Stimulated activated CD8-positive, alpha-beta memory T cell treated with anti-CD3 and anti-CD28 coated beads, Interleukin-7, amount 100 ng/mL, for 48 hours (primary cell): Measurements from ENCODE around the gene PRKCQ.
A peak's percentile ranks its signal among the peaks of the same experiment; 100 is the strongest.
"Not testable (repeated sequence)": the region's sequence is repeated elsewhere in the genome, so short reads cannot be mapped to it uniquely, and the experiment has no call there.

Source experiments
- DNase-seq, 2 donors: peaks; one replicate each; pipeline ENCODE4 v3.0.0-alpha.2; 2020; ENCODE audit warnings: low read depth in 1 of 2; ENCODE audit errors: extremely low read depth in 1 of 2

The PRKCQ gene

DNA sequence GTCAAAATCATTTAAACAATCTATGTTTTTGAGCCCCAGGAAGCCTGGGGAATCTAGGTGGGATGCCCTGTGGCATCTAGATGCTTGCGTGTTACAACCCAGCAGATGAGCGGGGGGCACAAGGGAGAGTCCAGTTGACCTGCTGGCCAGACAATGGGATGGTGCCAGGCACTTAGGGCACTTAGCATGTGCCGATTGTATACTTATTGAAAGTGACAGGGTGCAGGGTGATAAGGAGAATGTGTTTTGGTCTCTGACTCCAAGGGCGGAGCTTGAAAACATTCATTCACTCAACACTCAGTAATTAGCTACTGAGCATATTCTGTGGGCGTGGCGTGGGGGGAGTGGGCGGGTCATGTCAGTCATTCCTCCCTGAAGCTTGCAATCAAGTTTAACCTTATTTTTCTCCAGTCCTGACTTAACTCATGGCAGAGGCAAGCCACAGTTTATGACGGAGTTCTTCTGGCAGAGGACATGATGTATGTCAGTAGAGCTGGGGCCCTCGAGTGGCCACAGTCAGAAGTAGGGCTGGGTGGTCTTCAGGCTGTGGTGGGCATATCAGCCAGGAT, 115.1 kb downstream of the PRKCQ start:
- no peak for DNase-seq

DNA sequence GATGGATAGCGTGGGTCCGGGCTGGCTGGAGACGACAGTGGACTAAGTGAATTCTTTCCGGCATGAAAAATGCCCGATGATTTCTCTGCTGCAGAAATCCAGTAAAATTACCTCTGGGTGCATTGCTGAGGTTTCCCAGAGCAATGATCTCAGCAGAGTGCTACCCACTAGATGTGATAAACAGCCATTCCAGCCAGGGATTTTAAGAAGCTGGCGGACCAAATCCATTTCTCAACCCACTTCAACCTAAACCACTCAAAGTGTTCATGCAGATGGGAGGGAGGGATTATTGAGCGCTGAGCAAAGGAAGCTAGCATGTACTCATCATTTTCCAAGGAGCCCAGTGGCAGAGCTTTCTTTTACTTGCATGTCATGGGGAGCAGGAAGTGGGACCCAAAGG, 116.7 kb downstream of the PRKCQ start:
- no peak for DNase-seq

DNA sequence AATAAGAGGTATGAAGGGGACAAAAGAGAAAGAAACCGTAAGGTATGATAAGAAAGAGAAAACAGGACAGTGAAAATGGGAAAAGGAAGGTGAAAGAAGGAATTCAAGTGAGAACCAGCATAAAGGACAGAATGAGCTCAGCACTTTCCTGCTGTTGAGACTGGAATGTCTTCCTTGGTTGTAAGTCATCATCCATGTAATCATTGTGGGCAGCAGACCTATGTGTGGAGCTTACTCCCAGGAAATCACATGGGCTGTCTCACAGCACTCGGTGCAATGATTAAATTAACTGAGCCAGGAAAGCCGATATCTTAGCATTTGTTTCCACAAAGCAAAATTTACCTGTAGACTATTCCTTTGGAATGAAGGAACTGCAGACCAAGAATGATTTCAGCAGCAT, 118.1 kb downstream of the PRKCQ start:
- no peak for DNase-seq

DNA sequence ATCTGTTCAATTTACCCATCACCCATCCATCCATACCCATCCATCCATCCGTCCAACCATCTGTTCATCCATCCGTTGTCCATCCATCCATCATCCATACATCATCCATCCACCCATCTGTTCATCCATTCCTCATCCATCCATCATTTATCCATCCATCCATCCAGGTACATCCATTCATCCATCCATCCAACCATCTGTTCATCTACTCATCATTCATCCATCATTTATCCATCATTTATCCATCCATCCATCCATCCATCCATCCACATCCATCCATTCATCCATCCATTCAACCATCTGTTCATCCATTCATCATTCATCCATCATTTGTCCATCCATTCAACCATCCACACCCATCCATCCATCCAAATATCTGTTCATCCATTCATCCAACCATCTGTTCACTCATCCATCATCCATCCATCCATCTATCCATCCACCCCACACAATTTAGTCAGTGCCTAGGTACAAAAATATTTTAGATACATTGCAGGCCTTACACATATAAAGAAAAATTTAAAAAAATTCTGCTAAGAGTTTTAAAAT, 119.1 kb downstream of the PRKCQ start:
- no peak for DNase-seq

DNA sequence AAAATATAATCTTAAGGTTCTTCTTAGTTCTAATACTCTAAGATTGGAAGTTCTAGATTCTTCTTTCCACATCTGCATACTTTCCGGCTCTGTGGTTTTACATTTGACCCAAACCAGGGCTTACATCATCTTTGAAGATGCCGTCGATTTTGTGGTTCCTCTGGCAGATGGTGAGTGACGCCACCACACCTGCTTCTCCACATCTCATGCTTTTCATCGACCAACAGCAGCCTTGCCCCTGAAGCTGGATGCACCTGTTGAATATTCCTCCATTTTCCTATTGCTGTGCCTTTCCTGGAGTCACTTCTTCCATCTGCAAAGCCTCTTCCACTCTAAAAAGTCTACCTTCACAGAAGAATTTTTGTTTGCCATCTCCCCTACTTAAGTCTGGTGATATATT, 121.3 kb downstream of the PRKCQ start:
- DNase-seq = no peak

DNA sequence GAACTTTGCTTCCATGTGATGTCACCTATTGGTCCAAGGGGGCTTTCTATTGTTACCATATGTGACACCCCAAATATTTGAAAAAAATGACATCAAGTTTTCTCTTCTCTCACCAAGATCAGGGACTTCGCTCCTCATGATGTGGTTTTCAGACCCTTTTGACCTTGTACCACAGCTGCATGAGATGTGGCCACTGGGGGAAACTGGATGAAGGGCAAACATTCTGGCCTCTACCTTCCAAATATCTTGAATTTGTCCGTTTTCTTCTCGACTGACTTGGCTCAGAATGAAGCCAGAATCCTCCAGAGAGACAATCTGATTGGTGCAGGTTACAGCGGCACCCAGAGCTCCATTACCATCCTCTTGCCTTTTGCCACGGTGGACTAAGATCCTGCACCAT, 122.7 kb downstream of the PRKCQ start:
- no peak for DNase-seq

DNA sequence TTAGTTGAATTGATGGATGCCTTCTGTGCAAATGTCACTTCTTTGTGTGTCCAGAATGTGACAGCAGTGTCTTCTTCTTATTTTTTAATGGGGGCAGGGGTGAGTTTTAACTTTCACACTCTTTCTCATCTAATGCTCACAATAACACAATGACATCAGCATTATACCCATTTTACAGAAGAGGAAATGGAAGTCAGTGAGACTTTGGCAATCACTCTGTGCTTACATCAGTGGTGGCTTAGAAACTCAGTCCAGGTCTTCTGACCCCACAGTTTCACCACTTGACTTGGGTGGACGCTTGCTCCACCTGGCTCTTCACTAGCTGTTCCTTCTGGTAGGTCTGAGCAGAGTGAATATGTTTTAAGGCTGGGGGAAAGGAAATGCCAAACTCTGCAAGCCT, 124.0 kb downstream of the PRKCQ start:
- no peak for DNase-seq

DNA sequence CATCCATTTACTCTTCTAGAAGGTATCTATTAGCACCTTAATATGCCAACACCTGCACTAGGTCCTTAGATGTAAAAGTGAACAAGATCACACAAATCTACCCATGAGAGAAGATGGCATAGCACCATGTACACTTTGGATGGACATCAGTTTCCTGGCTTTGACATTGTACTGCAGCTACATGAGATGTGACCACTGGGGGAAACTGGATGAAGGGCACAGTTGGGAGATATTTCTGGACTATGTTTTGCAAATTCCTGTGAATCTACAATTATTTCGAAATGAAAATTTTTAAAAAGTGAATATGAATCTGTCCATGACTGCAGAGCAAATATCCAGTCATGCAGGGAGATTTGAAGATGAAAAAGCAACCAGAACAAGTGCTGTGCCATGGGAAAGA, 124.5 kb downstream of the PRKCQ start:
- no peak for DNase-seq

DNA sequence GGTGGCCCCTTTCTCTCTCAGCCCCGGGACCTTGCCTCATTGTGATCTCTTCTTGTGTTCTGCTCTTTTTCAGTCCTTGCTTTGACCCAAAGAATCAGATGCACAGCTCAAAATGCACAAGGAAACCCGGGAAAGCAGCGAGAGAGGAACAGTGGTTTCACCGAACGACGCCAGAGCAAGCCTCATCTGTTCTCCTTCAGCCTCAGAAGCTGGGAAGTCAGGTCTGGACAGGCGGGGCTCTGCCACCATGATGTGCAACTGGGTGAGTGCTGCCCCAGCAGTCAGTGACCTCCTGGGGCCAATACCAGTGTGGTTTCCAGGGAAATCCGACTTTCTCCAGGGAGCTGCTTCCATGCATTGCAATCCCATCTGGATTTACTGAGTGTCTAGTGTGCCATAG, 133.4 kb downstream of the PRKCQ start:
- DNase-seq = no peak

DNA sequence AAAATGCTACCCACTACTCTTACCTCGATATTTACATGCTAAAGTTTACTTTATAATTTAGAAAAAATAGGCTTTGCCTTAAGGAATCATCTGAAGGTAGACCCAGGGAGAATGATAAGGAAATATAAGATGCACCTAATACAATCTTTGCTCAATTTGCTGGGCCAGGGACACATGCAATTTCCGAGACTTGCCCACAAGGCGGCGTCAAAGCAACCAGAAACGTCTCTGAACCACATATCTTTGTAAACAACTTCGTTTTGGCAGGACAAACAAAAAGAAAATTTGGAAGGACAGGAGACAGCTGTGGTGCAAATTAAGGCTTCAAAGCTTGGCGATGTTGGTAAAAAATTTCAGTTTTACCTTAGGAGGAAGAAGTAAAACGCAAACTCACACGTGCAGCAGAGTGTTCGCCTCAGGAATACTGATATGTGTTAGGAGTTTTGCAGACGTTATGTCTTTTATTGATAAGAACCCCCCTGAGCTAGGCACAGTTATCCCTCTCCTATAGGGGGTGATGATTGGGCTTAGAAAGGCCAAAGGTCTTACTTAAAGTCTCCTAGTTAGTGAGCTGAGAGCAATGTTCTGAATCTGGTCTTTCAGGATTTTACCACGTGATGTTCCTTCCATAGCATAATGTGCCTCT, 134.3 kb downstream of the PRKCQ start:
- DNase-seq = peak in 1 of 2 donors; percentile 37

DNA sequence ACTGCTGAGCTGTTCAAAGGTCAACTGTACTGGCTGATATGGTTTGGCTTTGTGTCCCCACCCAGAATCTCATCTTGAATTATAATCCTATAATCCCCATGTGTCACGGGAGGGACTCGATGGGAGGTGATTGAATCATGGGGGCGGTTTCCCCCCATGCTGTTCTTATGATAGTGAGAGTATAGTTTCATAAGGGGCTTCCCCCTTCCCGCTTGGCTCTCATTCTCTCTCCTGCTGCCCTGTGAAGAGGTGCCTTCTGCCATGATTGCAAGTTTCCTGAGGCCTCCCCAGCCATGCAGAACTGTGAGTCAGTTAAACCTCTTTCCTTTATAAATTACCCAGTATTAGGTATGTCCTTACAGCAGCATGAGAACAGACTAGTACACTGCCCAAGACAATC, 140.2 kb downstream of the PRKCQ start:
- not testable (repeated sequence) for DNase-seq

DNA sequence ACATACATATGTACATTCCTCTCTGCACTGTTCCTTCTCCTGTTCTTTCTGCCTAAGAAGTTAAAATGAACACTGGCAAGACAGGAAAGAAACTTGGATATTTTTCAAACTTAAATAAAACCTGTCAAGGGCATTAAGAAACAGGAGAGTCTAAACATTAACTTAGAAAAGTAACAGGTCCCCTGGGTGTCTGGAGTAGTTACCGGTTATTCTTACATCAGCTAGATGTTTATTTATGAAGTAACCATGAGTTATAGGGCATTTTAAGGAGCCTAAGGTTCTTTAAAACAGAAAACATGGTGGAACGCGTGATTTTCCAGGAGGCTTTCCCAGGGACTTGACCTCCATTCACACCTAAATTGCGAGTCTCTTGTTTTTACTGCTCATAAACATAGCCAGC, 148.2 kb downstream of the PRKCQ start:
- no peak for DNase-seq

DNA sequence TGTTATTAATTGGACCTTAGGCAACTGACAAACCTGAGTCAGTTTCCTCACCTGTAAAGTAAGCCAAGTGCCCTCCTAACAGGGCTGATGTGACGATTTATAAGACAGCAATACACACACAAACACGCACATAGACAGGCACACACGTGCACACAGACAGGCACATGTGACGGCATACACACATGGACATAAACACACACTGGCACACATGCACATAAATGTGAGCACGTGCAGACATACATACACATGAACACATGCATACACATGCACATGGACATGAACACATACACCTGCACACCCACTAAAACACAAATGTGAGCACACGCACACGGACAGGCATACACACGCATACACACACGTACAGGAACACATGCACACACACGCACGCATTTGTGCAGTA, 148.9 kb downstream of the PRKCQ start:
- DNase-seq = no peak

DNA sequence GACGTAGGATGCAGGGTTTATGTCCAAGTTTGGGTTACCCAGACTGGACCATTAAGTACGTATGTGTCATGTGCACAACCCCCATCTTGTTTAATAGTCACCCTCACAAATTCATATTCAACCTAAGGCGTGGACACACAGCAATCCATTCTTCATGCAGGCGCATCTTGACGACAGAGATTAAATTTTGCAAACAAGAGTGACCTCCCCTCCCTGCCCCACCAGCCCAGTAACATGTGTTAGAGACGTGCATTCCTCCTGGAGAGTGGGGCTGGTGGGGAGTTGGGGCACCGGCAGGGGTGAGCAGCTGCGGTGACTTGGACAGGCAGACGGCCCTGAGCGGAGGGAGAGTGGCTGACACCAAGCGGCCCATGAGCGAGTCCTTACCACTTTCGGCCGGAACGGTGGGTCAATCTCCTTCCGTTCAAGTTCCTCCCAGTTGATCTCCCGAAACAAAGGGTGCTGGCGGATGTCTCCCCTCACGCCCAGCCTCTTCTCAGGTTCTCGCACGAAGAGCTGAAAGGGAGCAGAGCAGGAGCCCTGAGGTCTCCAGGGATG, 149.6 kb downstream of the PRKCQ start:
- DNase-seq = no peak

DNA sequence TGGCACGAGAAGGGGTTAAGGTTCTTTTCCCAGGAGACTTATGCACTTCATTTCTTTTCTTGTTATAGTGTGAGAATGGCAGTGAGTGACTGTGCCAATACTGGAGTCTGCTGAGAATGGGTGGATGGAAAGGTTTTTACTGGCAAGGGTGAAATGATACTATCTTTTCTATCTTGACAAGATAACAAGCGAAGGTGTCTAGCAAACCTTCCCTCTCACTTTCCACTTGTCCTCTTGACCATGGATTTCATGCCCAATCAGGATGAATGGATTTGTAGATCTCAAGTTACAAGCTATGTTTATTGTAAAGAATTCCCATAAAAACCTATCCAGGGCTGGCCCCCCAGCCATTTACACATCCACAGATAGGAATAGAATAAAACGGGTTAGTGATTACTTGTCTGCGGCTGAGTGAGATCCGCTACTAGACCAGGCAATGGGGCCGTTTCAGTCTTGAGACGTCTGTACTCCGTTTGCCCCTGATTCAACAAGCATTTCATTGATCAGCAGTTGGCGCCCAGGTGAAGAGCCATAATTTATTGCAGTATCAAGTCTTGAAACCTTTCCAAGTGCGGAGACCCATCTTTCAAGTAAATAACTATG, 152.6 kb downstream of the PRKCQ start:
- no peak for DNase-seq

DNA sequence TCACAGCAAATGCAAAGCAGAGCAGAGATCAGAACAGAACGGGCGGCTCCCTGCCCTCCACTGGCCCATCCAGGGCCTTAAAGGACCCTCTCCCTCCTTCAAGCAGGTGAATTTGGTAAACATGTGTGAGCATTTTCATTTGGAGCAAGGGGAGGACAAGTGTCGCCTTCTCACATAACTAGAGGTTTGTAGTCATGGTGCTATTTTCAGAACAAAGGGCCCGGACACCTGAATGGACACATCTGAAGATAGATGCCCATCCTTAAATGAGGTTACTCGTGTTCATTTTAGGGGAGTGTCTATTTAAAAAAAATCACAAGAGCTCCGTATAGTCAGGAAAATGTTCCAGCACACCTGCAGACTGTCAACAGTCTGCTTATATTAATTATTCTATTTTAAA, 153.8 kb downstream of the PRKCQ start:
- no peak for DNase-seq

DNA sequence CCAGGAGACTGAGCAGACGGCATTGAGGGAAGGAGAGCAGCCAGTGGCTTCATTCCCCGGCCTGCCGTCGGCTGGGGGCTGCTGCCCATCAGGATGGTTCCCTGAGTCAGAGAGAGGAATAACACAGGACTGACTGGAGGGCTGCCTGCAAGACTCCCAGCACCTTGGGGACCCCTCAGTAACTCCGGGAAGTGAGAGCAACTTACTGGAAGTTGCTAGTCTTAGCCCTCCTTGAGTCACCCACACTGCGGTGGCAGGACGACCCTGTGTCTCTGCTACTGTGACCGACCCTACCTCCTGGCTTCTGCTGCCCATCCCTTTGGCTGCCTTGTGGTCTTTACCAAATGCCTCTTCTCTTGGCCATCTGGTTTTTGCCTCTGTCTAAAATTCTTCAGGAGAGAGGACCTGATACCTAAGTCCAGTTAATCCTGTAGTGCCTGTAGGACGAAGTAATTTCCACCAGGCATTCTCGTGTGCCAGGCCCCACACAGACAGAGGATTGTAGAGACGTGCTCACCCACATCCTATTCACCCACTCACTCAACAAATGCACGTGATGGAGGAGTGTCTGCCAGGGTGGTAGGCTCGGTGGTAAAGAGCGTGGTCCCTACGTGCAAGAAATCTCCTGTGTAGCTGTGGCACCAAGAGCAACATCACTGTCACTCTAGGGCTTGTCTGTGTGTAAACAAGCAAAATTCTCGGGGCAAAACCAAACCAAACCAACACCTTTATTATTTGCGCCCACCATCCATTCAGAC, 156.5 kb downstream of the PRKCQ start:
- no peak for DNase-seq

DNA sequence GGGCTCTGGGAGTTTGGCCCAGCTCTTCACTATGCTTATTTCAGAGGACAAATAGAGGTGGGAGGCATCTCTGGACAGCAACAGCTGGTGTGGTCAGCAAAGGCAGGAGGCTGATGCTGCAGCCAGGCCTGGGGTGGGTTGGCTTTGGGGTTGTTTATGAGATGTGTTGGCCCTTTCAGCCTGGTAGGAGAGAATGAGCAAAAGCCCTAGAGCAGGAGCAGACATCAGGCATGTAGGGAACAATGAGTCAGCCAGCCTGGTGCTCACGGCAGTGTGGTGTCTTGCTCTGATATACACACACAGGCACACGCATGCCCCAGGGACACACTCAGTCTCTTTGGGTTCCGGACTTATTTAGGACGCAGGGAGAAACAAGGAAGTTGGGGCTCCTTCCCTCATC, 157.1 kb downstream of the PRKCQ start:
- DNase-seq = peak; percentile 33 to 65

DNA sequence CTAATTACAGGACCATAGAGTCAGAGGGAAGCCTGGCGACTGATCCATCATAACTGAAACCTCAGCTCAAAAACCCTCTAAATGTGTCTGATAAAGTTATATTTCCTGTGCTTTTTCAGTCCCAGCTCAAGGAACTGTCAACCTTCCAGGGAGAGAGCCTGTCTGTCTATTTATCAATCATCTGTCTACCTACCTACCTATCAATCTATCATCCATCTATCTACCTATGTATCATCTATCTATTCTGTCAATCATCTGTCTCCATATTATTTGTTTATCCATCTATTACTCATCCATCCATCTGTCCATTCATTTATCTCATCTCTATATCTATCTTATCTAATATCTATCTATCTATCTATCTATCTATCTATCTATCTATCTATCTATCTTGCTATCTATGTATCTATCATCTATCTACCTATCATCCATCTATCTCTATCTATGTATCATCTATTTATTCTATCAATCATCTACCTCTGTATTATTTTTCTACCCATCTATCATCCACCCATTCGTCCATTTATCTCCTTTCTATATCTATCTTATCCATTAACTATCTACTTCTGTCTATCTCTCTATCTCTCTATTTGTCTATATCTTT, 161.4 kb downstream of the PRKCQ start:
- DNase-seq = no peak

DNA sequence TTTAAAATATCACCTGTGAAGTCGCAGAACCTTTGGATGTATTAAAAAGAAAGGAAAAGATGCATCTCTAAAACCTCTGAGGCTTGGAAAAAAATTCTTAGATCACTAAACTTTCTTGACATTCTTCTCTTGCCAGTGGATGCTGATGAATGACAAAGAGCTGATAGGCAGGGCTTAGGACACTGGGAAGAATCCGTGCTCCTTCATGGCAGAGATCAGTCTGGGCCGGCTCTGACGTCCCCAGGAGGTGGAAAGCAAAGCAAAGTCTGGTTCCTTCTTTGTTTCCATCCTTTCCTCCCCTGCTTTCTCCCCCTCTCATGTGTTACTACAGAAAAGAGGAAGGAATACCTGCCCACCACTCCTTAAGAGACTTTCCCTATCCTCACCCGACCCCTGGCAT, 161.9 kb downstream of the PRKCQ start:
- no peak for DNase-seq

DNA sequence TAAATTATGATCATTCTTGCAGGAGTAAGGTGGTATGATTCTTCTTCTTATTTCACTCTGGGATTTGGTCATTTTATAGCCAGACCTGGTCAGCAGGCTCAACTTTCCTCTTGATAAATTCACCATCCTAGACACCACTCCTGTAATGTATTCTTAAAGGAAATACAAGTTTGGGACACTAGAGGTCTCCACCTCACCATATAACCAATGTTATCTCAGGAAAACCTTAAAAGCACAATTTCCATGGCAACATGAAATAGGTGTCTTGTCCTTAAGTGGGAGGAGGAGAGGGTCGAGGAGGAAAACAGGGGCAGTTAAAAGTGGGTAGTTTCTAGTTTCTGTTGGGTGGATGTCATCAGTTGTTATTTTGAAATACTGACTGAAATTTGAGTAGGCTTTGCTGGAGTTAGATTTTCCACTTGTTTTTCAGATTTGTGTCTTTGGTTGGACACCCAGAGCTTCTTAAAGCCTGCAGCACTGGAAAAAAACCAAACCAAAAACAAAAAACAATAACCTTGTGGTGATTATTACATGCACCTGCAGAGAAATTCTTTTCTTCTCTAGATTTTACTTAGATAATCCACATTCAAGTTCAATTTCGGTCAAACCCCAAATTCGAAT, 163.1 kb downstream of the PRKCQ start:
- DNase-seq = no peak
